Measurements from ENCODE around the gene MRPL19.

MRPL19 gene

GRCh38 chr2:75645643-75646042, 940 bp upstream of the MRPL19 start:
- peak overlapping the region; percentile 91; the same call in 1 of the 2 replicates for H3K27ac ChIP-seq
- no peak for TF ChIP-seq ZFX (IDR thresholded peaks at IDR 0.05)
- no peak for TF ChIP-seq CTCF (conservative IDR thresholded peaks at IDR 0.05)

DNA sequence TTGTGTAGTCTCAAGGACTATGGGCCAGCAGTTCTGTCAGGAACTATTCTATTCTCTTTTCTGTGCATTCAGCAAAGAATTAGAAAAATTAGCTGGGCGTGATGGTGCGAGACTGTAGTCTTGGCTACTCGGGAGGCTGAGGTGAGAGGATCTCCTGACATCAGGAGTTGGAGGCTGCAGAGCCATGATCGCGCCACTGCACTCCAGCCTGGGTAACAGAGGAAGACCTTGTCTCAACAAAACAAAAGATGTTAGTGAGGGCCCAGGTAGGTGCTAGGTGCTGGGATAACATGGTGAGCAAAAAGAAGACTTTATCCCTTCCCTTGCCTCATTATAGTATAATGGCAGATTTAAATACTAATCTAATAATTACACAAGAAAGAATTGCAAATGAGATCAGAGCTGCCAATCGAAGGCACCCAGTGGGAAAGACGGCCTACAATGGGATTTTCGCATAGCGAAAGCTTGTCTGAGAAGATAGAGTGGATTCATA, 447 bp upstream of the MRPL19 start:
- TF ChIP-seq CTCF (conservative IDR thresholded peaks at IDR 0.05) (no peak), ZFX (IDR thresholded peaks at IDR 0.05) (no peak)
- H3K27ac ChIP-seq: peak overlapping the region; percentile 91

DNA sequence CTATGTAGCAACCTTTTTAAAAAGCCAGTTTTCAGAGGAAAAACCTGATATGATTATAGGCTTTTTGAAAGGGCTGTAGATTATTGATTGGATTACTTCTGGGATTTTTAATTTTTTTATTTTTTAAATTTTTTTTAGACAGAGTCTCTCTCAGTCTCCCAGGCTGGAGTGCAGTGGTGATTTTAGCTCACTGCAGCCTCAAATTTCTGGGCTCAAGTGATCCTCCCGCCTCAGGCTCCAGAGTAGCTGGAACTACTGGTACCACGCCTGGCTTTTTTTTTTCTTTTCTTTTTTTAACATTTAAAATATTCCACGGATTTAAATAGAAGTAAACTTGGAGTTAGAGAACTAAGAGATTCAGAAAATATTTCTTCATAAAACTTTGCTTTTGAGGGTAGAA, 1.2 kb downstream of the MRPL19 start:
- TF ChIP-seq ZFX (IDR thresholded peaks at IDR 0.05): no peak
- no peak; the same call in 1 of the 2 replicates for TF ChIP-seq CTCF (conservative IDR thresholded peaks at IDR 0.05)
- H3K27ac ChIP-seq: no peak overlapping the region

GRCh38 chr2:75654012-75654411, 7.4 kb downstream of the MRPL19 start:
- no peak overlapping the region for H3K27ac ChIP-seq
- TF ChIP-seq ZFX (IDR thresholded peaks at IDR 0.05) (no peak), CTCF (conservative IDR thresholded peaks at IDR 0.05) (peak; percentile 19; the same call in 1 of the 2 replicates)

GRCh38 chr2:75655861-75656260, 9.3 kb downstream of the MRPL19 start:
- H3K27ac ChIP-seq: no peak overlapping the region
- TF ChIP-seq ZFX (IDR thresholded peaks at IDR 0.05) (no peak), CTCF (conservative IDR thresholded peaks at IDR 0.05) (no peak)

- H3K27ac ChIP-seq: no peak overlapping the region
- TF ChIP-seq CTCF (conservative IDR thresholded peaks at IDR 0.05) (no peak), ZFX (IDR thresholded peaks at IDR 0.05) (no peak)
These were observed 10.0 kb downstream of the MRPL19 start for GRCh38 chr2:75656563-75656962.

DNA sequence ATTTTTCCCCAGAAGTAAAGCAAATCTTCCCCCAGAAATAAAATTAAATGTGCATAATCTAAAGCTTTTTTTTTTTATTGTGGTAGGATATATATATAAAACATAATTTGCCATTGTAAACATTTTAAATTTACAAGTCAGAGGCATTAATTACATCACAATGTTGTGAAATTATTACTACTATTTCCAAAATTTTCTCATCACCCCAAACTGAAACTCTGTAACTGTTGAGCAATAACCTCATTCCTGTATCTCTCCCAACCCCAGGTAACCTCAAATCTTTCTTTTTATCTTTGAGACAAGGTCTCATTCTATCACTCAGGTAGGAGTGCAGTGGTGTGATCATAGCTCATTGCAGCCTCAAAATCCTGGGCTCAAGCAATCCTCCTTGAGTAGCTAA, 11.2 kb downstream of the MRPL19 start:
- H3K27ac ChIP-seq: no peak overlapping the region
- TF ChIP-seq ZFX (IDR thresholded peaks at IDR 0.05) (no peak), CTCF (conservative IDR thresholded peaks at IDR 0.05) (no peak)
